Fibroblast of the aortic adventitia (primary cell): ENCODE data around the gene FOXF1. TPM values are rescaled to one million over a fixed set of nuclear protein-coding genes. Genes with fewer than 3 reads are reported as not detected.

Source experiments
- DNase-seq: peaks from one replicate; pipeline ENCODE4 v3.0.0-alpha.2; 2010; ENCODE audit warnings: low read depth
- H3K4me3 ChIP-seq: 2 replicates; pipeline ENCODE4 v1.5.1; 2011; ENCODE audit warnings: low read depth, mild to moderate bottlenecking, control low read depth, low read length, moderate library complexity
- CTCF ChIP-seq: IDR thresholded peaks from 2 replicates; pipeline ENCODE4 v1.5.1; 2011; ENCODE audit warnings: mild to moderate bottlenecking, low read length, control low read depth, inconsistent platforms; ENCODE audit not compliant: insufficient read depth
- total RNA-seq: library from RNA; depleted of rRNA; stranded (reverse); fragments of >200 nt; gene quantifications from 2 replicates; pipeline ENCODE4 v1.2.3, GENCODE V29; 2012; ENCODE audit warnings: low replicate concordance

FOXF1 gene
- total RNA-seq, 1 donor, result 3.0 TPM

- no peak for TF ChIP-seq CTCF
- H3K4me3 ChIP-seq, result no peak overlapping the region
- DNase-seq, result no peak
These were observed 17.9 kb upstream of the FOXF1 start for GRCh38 chr16:86492267-86492960.

GRCh38 chr16:86492961-86493629 is 17.2 kb upstream of the FOXF1 start:
- no peak for TF ChIP-seq CTCF
- no peak overlapping the region for H3K4me3 ChIP-seq
- DNase-seq, result no peak

GRCh38 chr16:86494039-86494564 is 16.2 kb upstream of the FOXF1 start:
- no peak overlapping the region for H3K4me3 ChIP-seq
- DNase-seq, result no peak
- TF ChIP-seq CTCF, result no peak

GRCh38 chr16:86494565-86495356 is 15.6 kb upstream of the FOXF1 start:
- TF ChIP-seq CTCF, result no peak
- DNase-seq, result no peak
- H3K4me3 ChIP-seq, result no peak overlapping the region

- TF ChIP-seq CTCF, result no peak
- no peak for DNase-seq
- no peak overlapping the region for H3K4me3 ChIP-seq
These were observed 15.0 kb upstream of the FOXF1 start for GRCh38 chr16:86495357-86495701.

- no peak for TF ChIP-seq CTCF
- no peak overlapping the region for H3K4me3 ChIP-seq
- no peak for DNase-seq
These were observed 14.5 kb upstream of the FOXF1 start for GRCh38 chr16:86495756-86496261.
